Left colon (tissue), 2 donors: ENCODE measurements around the gene AMN. TPM values are rescaled to one million over a fixed set of nuclear protein-coding genes. Genes with fewer than 3 reads are reported as not detected.

Experiments used
- ATAC-seq: fragments of 200-7000 bp; cut with Tn5 transposase; one replicate; pipeline ENCODE4 v1.9.1; 2020; ENCODE audit warnings: mild to moderate bottlenecking, moderate library complexity
- DNase-seq, 2 donors: peaks; one replicate each; pipeline ENCODE4 v3.0.0-alpha.2; 2020
- intact Hi-C, 2 donors: fragments of 100-400 bp; cut with DNase I in 1 of 2; cut with micrococcal nuclease in 1 of 2; formaldehyde crosslinking; loops; one replicate each; pipeline versions ENCODE4 v1.11.2 to v1.14.0; 2022; cut with DNase I, micrococcal nuclease
- total RNA-seq, 2 donors: library from RNA; stranded (reverse); fragmentation: NEBNext Ultra II Directional; extraction: Animal tissue kit (Norgen Biotek cat#: 25700); gene quantifications; one replicate each; pipeline ENCODE4 v1.2.1, GENCODE V29; 2021
- donor health status: DM: no; HTN: no; CAD: no.
- donor health status: DM: yes; HTN: yes; CAD: no.

The AMN gene
- total RNA-seq, 2 donors from 2014 or later: 186 to 331 TPM

DNA sequence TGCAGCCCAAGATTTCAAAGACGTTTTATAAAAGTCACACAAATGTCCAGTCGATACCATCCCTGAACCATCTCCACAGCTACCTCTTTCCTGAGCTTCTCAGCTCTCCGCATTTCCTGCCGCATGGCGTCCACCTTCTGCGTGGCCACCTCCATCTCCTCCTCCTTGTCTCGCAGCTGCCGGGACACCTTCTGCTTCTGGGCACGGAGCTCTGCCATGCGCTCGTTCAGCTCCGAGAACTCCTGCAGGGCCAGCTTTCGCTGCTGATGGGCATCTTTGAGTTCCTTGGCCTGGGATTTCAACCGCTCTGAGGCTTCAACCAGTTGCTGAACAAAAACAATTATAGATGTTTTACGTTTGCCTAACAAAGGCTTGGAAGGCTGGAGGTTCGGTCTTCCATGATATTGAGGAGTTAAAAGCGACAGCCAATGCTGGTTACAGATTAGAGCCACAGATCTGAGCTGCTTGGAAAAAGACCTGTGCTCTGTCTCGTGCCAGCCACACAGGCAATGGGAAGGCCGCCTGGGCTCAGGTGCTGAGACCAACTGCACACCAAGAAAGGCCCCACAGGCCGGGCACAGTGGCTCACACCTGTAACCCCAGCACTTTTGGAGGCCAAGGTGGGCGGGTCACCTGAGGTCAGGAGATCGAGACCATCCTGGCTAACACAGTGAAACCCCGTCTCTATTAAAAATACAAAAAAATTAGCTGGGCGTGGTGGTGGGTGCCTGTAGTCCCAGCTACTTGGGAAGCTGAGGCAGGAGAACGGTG, 49.6 kb downstream of the AMN start:
- ATAC-seq (no peak), DNase-seq (no peak)
- intact Hi-C loops: no loop called here

GRCh38 chr14:102973706-102974285, 51.3 kb downstream of the AMN start:
- DNase-seq: no peak
- intact Hi-C loops: no loop called here
- no peak for ATAC-seq

DNA sequence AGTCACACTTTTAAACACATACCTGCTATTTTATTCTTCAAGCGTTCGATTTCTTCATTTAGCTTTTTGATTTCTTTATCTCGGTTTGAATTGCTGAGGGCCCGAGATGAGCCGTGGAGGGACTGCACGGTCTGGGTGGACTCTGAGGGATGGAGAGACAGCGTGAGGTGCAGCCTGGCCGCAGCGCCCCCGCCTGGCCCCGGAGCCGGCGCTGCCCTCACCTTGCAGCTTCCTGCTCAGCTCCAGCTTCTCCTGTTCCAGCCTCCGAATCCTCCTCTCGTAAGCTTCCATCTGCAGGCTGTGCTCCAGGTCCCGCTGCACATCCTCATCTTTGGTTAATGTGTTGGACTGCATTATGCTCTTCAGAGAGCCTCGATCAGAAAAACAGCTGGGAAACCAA, 53.2 kb downstream of the AMN start:
- ATAC-seq: no peak
- intact Hi-C loops: no loop called here
- DNase-seq: no peak

DNA sequence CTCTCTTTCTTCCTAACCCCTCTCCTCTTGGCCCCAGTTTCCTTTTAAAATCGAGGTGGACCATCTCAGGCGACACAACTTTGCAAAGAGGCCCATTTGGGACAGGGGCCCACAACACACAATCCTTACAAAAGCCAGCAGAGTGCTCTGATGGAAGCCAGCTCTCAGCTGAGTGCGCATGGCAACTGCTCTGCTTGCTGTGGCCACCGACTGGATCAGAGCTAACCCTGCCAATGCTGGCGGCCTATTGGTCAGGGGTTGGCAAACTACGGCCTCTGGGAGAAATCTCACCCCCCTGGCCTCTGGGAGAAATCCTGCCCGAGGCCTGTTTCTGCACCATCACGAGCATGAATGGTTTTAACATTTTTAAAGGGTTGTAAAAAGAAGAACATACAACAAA, 55.0 kb downstream of the AMN start:
- ATAC-seq (no peak), DNase-seq (no peak)
- intact Hi-C loops: no loop called here

GRCh38 chr14:102979406-102979805, 56.9 kb downstream of the AMN start:
- DNase-seq (no peak), ATAC-seq (no peak)
- intact Hi-C loops: no loop called here

GRCh38 chr14:102980409-102980810, 57.9 kb downstream of the AMN start:
- DNase-seq: no peak
- intact Hi-C loops: no loop called here
- no peak for ATAC-seq

Other genes with a start within 250 kb of the AMN start
- 10 to 100 TPM; 22.6 to 31.6 TPM for gene TRAF3, start 145.2 kb upstream of the AMN start, total RNA-seq
- gene CDC42BPB, start 134.9 kb downstream of the AMN start, total RNA-seq: 10 to 100 TPM; 75.5 to 85.2 TPM
- gene LBHD2, start 161.5 kb downstream of the AMN start, total RNA-seq: not detected
- gene EXOC3L4, start 172.1 kb downstream of the AMN start, total RNA-seq: 10 to 100 TPM; 13.5 to 27.4 TPM
- 10 to 100 TPM; 14.9 to 40.8 TPM for gene TNFAIP2, start 200.8 kb downstream of the AMN start, total RNA-seq